ENCODE measurements around the gene POU2F1.
"Not testable (repeated sequence)": the region's sequence is repeated elsewhere in the genome, so short reads cannot be mapped to it uniquely, and the experiment has no call there.

POU2F1 gene

GRCh38 chr1:167232801-167233200 is 12.1 kb downstream of the POU2F1 start:
- DNase-seq, result no peak

DNA sequence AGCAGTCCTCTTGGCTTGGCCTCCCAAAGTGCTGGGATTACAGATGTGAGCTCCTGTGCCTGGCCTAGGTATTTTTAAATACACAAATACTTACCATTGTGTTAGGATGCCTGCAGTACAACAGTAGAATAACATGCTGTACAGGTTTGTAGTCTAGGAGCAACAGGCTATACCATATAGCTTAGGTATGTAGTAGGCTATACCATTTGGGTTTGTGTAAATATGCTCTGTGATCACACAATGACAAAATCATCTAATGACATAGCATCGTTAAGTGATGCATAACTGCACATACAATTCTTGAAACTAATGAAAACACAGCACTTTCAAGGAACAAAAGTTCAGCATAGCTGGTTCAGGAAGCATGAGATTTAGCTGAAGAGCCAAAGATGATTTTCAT is 12.7 kb downstream of the POU2F1 start:
- DNase-seq, result no peak

GRCh38 chr1:167237000-167237399 is 16.3 kb downstream of the POU2F1 start:
- DNase-seq, result no peak

DNA sequence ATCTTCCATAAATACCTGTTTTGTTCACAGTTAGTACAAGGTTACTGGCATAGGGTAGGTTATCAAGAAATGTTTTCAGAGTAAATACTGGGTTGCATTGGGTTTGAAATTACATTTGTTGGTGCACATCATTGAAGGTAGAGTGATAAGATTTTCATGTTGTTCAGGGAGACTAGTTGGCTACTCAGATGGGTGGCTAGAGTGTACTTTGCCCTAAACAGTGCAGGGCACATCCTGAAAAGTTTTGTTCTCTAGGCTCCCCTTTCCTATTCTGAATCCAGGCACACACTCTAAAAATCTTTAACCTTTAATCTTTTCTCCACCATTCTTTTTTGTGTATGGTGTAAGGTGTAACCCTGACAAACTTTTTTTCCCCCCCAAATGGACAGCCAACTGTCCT is 18.0 kb downstream of the POU2F1 start:
- no peak for DNase-seq

DNA sequence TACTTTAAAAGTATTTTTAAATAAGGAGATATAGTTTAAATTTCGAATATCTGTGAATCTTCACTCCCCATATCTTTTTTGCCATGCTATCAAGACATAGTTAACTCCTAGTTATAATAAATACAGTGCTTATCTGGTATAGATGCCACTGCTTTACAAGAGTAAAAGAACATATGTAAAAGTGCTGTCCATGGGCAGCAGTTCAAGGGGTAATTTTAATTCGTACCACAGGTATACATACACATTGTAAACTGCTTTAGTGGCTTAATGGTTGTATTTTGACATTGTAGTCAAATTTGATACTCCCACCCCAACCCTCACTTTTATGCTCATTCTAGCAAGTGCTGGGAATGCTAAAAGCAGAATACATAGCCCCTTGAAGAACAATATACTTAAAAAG is 18.6 kb downstream of the POU2F1 start:
- DNase-seq, result no peak

DNA sequence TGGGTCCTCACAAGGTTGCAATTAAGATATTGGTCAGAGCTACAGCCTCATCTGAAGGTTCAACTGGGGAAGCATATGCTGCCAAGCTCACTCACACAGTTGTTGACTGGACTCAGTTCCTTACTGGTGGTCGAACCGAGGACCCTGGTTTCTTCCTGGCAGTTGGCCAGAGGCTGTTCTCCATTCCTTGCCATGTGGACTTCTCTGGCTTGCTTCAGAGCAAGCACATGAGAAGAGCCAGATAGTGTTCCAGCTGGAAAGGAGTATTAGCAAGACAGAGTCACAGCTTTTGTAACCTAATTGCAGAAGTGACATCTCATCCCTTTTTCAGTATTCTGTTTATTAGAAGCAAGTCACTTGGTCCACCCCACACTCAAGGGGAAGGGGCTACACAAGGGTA is 23.6 kb downstream of the POU2F1 start:
- no peak for DNase-seq

DNA sequence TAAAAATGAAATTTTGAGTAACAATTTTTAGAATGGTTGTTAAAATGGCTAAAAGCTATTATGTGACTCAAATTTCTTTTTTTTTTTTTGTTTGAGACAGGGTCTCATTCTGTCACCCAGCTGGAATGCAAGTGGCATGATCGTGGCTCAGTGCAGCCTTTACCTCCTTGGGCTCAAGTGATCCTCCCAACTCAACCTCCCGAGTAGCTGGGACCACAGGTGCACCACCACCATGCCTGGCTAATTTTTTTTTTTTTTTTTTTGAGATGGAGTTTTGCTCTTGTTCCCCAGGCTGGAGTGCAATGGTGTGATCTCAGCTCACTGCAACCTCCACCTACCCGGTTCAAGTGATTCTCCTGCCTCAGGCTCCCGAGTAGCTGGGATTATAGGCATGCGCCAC is 24.5 kb downstream of the POU2F1 start:
- DNase-seq, result not testable (repeated sequence)

GRCh38 chr1:167246971-167247370 is 26.3 kb downstream of the POU2F1 start:
- DNase-seq, result no peak

GRCh38 chr1:167247754-167248153 is 27.1 kb downstream of the POU2F1 start:
- no peak for DNase-seq

GRCh38 chr1:167248707-167249642 is 28.3 kb downstream of the POU2F1 start:
- no peak for DNase-seq

- DNase-seq, result no peak
Measured at GRCh38 chr1:167249702-167250101, 29.0 kb downstream of the POU2F1 start.

GRCh38 chr1:167250482-167250881 is 29.8 kb downstream of the POU2F1 start:
- no peak for DNase-seq

DNA sequence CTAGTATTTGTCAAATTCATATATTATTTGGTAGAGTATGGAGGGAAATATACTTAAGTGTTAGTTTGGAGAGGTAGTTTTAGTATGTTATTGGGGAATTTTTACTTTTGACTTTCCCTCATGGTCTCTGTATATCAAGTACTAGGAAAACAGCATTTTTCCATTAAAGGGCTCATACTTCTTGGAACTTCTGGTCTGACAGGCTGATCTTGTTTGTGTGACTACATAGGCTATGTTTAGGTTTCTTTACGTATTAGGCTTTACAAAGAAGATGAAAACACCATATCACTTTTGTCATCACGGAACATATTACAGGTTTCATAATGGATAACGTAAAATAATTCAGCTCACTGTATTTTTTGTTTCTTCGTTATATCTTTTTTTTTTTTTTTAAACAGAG is 30.8 kb downstream of the POU2F1 start:
- DNase-seq, result no peak

- DNase-seq, result no peak
Measured at GRCh38 chr1:167252986-167253385, 32.3 kb downstream of the POU2F1 start.

GRCh38 chr1:167258858-167259257 is 38.2 kb downstream of the POU2F1 start:
- DNase-seq, result no peak

GRCh38 chr1:167262836-167263235 is 42.1 kb downstream of the POU2F1 start:
- DNase-seq, result no peak

DNA sequence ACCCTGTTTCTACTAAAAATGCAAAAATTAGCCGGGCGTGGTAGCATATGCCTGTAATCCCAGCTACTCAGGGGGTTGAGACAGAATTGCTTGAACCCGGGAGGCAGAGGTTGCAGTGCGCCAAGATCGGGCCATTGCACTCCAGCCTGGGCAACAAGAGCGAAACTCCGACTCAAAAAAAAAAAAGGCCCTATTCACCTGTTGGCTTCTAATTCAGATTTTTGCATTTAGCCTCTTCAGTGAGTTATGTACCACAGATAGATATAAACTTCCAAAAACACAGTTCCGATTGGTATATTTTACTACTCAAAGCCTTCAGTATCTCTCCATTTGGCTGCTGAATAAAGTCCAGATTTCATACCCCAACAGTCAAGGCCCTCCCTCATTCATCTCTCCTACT is 42.7 kb downstream of the POU2F1 start:
- no peak for DNase-seq

DNA sequence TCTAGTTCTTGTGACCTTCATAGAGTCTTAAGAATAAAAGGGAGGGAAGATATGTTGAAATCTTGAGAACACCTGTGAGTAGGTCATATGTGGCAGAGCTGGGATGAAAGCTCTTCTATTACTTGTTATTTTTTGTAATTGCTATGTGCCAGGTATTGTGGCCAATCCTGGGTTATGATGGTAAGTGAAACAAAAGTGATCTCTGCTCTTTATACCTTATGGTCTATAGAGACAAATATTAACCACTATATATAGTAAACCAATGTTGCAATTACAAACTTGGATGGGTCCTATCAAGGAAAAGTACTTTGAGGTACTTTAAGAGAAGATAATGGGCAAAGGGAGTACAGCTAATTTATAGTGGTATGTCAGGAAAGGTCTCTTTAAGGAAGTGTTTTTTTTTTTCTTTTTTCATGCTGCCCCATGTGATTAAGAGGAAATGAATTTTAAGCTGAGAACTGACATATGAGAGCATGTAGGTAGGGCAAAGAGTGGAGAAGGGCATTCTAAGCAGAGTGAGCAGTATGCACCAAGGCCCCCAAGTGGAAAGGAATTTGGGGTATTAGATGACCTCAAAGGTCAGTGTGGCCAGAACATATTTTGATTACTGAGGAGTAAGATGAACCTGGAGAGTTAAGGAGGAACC is 43.3 kb downstream of the POU2F1 start:
- DNase-seq, result no peak

- DNase-seq, result no peak
Measured at GRCh38 chr1:167266965-167267364, 46.3 kb downstream of the POU2F1 start.

DNA sequence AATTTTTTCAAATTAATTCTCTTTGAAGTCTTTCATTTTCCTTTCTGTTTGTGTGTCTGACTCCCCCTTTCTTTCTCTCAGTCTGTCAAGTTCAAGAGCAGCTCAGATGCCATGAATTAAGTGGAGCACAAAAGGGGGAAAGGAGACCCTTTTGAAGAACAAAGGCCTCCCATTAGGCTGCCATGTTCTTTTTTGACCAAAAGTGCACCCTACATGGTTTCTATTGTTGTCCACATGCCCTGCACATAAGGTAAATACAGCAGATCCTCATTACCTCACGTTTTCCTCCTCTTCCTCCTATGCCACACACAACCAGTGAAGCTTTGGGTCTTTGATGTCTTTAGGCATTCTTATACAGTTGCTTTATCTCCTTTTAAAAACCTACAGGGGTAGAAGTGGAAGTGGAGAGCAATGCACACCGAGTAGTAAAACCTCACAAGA is 47.7 kb downstream of the POU2F1 start:
- no peak for DNase-seq

GRCh38 chr1:167270349-167271092 is 49.8 kb downstream of the POU2F1 start:
- DNase-seq, result no peak

DNA sequence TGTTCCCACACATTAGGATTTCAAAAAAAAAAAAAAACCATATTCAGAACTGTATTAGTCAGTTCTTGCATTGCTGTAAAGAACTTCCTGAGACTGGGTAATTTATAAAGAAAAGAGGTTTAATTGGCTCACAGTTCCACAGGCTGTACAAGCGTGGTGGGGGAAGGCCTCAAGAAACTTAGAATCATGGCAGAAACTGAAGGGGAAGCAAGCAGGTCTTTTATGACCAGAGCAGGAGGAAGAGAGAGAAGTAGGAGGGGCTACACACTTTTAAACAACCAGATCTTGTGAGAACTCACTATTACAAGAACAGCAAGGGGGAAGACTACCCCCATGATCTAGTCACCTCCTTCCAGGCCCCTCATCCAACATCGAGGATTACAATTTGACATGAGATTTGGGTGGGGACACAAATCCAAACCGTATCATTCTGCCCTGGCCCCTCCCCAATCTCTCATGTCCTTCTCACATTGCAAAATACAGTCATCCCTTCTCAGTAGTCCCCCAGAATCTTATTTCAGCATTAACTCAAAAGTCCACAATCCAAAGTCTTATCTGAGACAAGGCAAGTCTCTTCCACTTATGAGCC is 51.8 kb downstream of the POU2F1 start:
- no peak for DNase-seq

Data from NCI-H526 treated with DMSO at 0.1 percent for 48 hours (cell line).